Activated B cell treated with CpG ODN at 0.5 μM for 24 hours (primary cell): ENCODE results near the gene ODC1. TPM values are rescaled to one million over a fixed set of nuclear protein-coding genes. Genes with fewer than 3 reads are reported as not detected.

Source experiments
- ATAC-seq: fragments of 200-7000 bp; cut with Tn5 transposase; one replicate; pipeline ENCODE4 v1.10.0; 2021; ENCODE audit warnings: low read depth, mild to moderate bottlenecking, moderate library complexity
- CTCF ChIA-PET: fragments of 350-600 bp; sonication (Branson Sonifier 250); formaldehyde crosslinking; loops from one replicate; lab custom pipeline; 2021; ENCODE audit warnings: antibody characterized with exemption; lab: Charles Lee
- POLR2A ChIA-PET: fragments of 350-600 bp; sonication (Branson Sonifier 250); formaldehyde crosslinking; loops from one replicate; lab custom pipeline; 2021; ENCODE audit warnings: antibody characterized with exemption; lab: Charles Lee
- DNase-seq: peaks from one replicate; pipeline ENCODE4 v3.0.0; 2022
- H3K27ac Mint-ChIP-seq: one replicate; pipeline ENCODE4 v1.8.0; 2020; ENCODE audit warnings: mixed read lengths
- H3K27me3 Mint-ChIP-seq: one replicate; pipeline ENCODE4 v1.8.0; 2021; ENCODE audit warnings: mixed read lengths
- H3K36me3 Mint-ChIP-seq: one replicate; pipeline ENCODE4 v1.8.0; 2021; ENCODE audit warnings: low read depth, mixed read lengths
- H3K4me1 Mint-ChIP-seq: one replicate; pipeline ENCODE4 v1.8.0; 2021; ENCODE audit warnings: mixed read lengths
- H3K4me3 Mint-ChIP-seq: one replicate; pipeline ENCODE4 v1.8.0; 2020; ENCODE audit warnings: mild to moderate bottlenecking, mixed read lengths
- H3K9me3 Mint-ChIP-seq: one replicate; pipeline ENCODE4 v1.8.0; 2020; ENCODE audit warnings: mixed read lengths
- CTCF ChIP-seq: fragments of 200-600 bp; IDR thresholded peaks from one replicate; pipeline ENCODE4 v1.8.0; 2022; ENCODE audit warnings: antibody characterized with exemption, mild to moderate bottlenecking
- intact Hi-C: fragments of 100-400 bp; cut with micrococcal nuclease; formaldehyde crosslinking; loops from one replicate; pipeline ENCODE4 v1.15.1; 2024
- total RNA-seq: library from RNA; stranded (reverse); gene quantifications from 2 replicates; pipeline ENCODE4 v1.2.3, GENCODE V29; 2022

Gene ODC1
- total RNA-seq, 1 donor from 2014 or later = 192 TPM

- Mint-ChIP-seq H3K4me1 (no peaks in the 10 kb centered on the region), H3K4me3 (no peak overlapping the region), H3K27me3 (no peaks in the 10 kb centered on the region), H3K9me3 (no peaks in the 10 kb centered on the region), H3K36me3 (peaks cover 62% of the 10 kb centered on the region), H3K27ac (no peak overlapping the region)
- DNase-seq (no peak), ATAC-seq (no peak)
- TF ChIP-seq CTCF = no peak
- ChIA-PET POLR2A (no interaction called here), CTCF (interaction anchor here (1.1 to 2.1 kb wide), 2 partner anchors 10 kb away, joined by 3 to 7 read pairs; no protein-coding TSS in a partner anchor)
- intact Hi-C loops = no loop called here
These were observed 23.1 kb downstream of the ODC1 start for GRCh38 chr2:10424916-10425505.

- H3K4me3 Mint-ChIP-seq = no peak overlapping the region
- DNase-seq = no peak
- intact Hi-C loops = no loop called here
- no peaks in the 10 kb centered on the region for H3K9me3 Mint-ChIP-seq
- H3K36me3 Mint-ChIP-seq = peaks cover 71% of the 10 kb centered on the region
- ChIA-PET POLR2A (no interaction called here), CTCF (interaction anchor here (1.1 kb wide), 1 partner anchor 11 kb away, joined by 3 read pairs; no protein-coding TSS in a partner anchor)
- no peaks in the 10 kb centered on the region for H3K4me1 Mint-ChIP-seq
- H3K27ac Mint-ChIP-seq = no peak overlapping the region
- ATAC-seq = no peak
- H3K27me3 Mint-ChIP-seq = no peaks in the 10 kb centered on the region
- no peak for TF ChIP-seq CTCF
These were observed 24.1 kb downstream of the ODC1 start for GRCh38 chr2:10424051-10424450.

GRCh38 chr2:10423400-10423774 lies 24.7 kb downstream of the ODC1 start:
- Mint-ChIP-seq H3K27ac (no peak overlapping the region), H3K4me3 (no peak overlapping the region), H3K36me3 (peaks cover 72% of the 10 kb centered on the region), H3K4me1 (peaks cover 4% of the 10 kb centered on the region), H3K27me3 (no peaks in the 10 kb centered on the region), H3K9me3 (no peaks in the 10 kb centered on the region)
- intact Hi-C loops = no loop called here
- POLR2A ChIA-PET = no interaction called here
- no peak for ATAC-seq
- no peak for DNase-seq
- CTCF ChIA-PET = no interaction called here
- no peak for TF ChIP-seq CTCF

GRCh38 chr2:10422732-10423399 lies 25.3 kb downstream of the ODC1 start:
- DNase-seq = no peak
- H3K36me3 Mint-ChIP-seq = peaks cover 72% of the 10 kb centered on the region
- H3K27me3 Mint-ChIP-seq = no peaks in the 10 kb centered on the region
- CTCF ChIA-PET = interaction anchor here (1.4 kb wide), 1 partner anchor 12 kb away, joined by 3 read pairs; no protein-coding TSS in a partner anchor
- no peaks in the 10 kb centered on the region for H3K9me3 Mint-ChIP-seq
- no peak for TF ChIP-seq CTCF
- H3K27ac Mint-ChIP-seq = no peak overlapping the region
- no peak for ATAC-seq
- H3K4me3 Mint-ChIP-seq = no peak overlapping the region
- intact Hi-C loops = no loop called here
- POLR2A ChIA-PET = no interaction called here
- H3K4me1 Mint-ChIP-seq = peaks cover 6% of the 10 kb centered on the region

- Mint-ChIP-seq H3K36me3 (peaks cover 70% of the 10 kb centered on the region), H3K9me3 (no peaks in the 10 kb centered on the region), H3K4me1 (peaks cover 9% of the 10 kb centered on the region), H3K4me3 (no peak overlapping the region), H3K27ac (no peak overlapping the region), H3K27me3 (no peaks in the 10 kb centered on the region)
- intact Hi-C loops = no loop called here
- ATAC-seq (no peak), DNase-seq (no peak)
- ChIA-PET CTCF (interaction anchor here (1.4 kb wide), 1 partner anchor 13 kb away, joined by 3 read pairs; no protein-coding TSS in a partner anchor), POLR2A (no interaction called here)
- no peak for TF ChIP-seq CTCF
These were observed 25.9 kb downstream of the ODC1 start for GRCh38 chr2:10422251-10422650.
